CD14-positive monocyte (primary cell): ENCODE data around the gene DIS3L2. TPM values are rescaled to one million over a fixed set of nuclear protein-coding genes. Genes with fewer than 3 reads are reported as not detected.

Source experiments
- DNase-seq, 3 donors: peaks; one replicate each; pipeline ENCODE4 v3.0.0-alpha.2; 2011 to 2022
- H2AFZ ChIP-seq: 2 replicates; pipeline ENCODE4 v1.6.0; 2012; ENCODE audit warnings: mild to moderate bottlenecking, low read depth, low read length, inconsistent platforms; ENCODE audit not compliant: insufficient read depth, poor library complexity, severe bottlenecking
- H3K27ac ChIP-seq, 2 donors: 1 replicate in 1 of 2; 2 replicates in 1 of 2; pipeline ENCODE4 v1.5.1; 2012 to 2013; ENCODE audit warnings: low read length in 2 of 2, control low read depth in 1 of 2, inconsistent platforms in 1 of 2, low read depth in 1 of 2, mild to moderate bottlenecking in 1 of 2
- H3K27me3 ChIP-seq, 2 donors: one replicate each; pipeline versions ENCODE4 v1.6.0 to v1.6.1; 2011 to 2013; ENCODE audit warnings: low read length in 2 of 2; ENCODE audit not compliant: control insufficient read depth in 2 of 2, insufficient read depth in 2 of 2
- H3K36me3 ChIP-seq, 2 donors: replicated peaks in 1 of 2; 1 replicate in 1 of 2; 2 replicates in 1 of 2; pipeline versions ENCODE4 v1.5.1 to v1.6.1; 2012 to 2013; ENCODE audit warnings: low read length in 2 of 2, control low read depth in 1 of 2, inconsistent platforms in 1 of 2, mild to moderate bottlenecking in 1 of 2; ENCODE audit not compliant: insufficient read depth in 2 of 2, control insufficient read depth in 1 of 2
- H3K4me1 ChIP-seq, 2 donors: 1 replicate in 1 of 2; 2 replicates in 1 of 2; pipeline versions ENCODE4 v1.5.1 to v1.6.1; 2012 to 2013; ENCODE audit warnings: low read length in 2 of 2, control low read depth in 1 of 2, inconsistent platforms in 1 of 2, mild to moderate bottlenecking in 1 of 2, moderate library complexity in 1 of 2; ENCODE audit not compliant: insufficient read depth in 2 of 2, control insufficient read depth in 1 of 2
- H3K4me2 ChIP-seq: replicated peaks from 2 replicates; pipeline ENCODE3; 2012; ENCODE audit warnings: low read length, moderate library complexity, mild to moderate bottlenecking; ENCODE audit not compliant: poor library complexity, severe bottlenecking; ENCODE audit errors: extremely low read depth
- H3K4me3 ChIP-seq, 3 experiments: fragments of 200-600 bp in 1 of 3; sonication (generic) in 1 of 3; replicated peaks in 1 of 3; 1 replicate in 2 of 3; 2 replicates in 1 of 3; pipeline ENCODE4 v1.5.1; 2011 to 2013; ENCODE audit warnings: low read length in 3 of 3, mild to moderate bottlenecking in 3 of 3, control low read depth in 2 of 3, low read depth in 2 of 3, inconsistent platforms in 1 of 3, moderate library complexity in 1 of 3
- H3K79me2 ChIP-seq: 2 replicates; pipeline ENCODE4 v1.6.0; 2012; ENCODE audit warnings: mild to moderate bottlenecking, control low read depth, inconsistent platforms, low read length, moderate library complexity; ENCODE audit not compliant: insufficient read depth
- H3K9ac ChIP-seq: 2 replicates; pipeline ENCODE4 v1.6.0; 2017; ENCODE audit warnings: low read length, mild to moderate bottlenecking; ENCODE audit not compliant: insufficient read depth, poor library complexity, severe bottlenecking
- H3K9me3 ChIP-seq, 2 donors: replicated peaks in 1 of 2; 1 replicate in 1 of 2; 2 replicates in 1 of 2; pipeline versions ENCODE4 v1.5.1 to v1.6.1; 2012 to 2013; ENCODE audit warnings: low read length in 2 of 2, control low read depth in 1 of 2; ENCODE audit not compliant: control insufficient read depth in 1 of 2, insufficient read depth in 1 of 2
- H4K20me1 ChIP-seq: 2 replicates; pipeline ENCODE4 v1.6.0; 2012; ENCODE audit warnings: mild to moderate bottlenecking, low read length, control low read depth, moderate library complexity; ENCODE audit not compliant: insufficient read depth
- H3K27ac Mint-ChIP-seq, 7 donors: one replicate each; pipeline ENCODE4 v1.8.0; 2020; ENCODE audit warnings: mild to moderate bottlenecking in 7 of 7, mixed read lengths in 7 of 7, moderate library complexity in 6 of 7, inconsistent platforms in 2 of 7
- H3K27me3 Mint-ChIP-seq, 3 donors: one replicate each; pipeline ENCODE4 v1.8.0; 2021 to 2022; ENCODE audit warnings: low read depth in 3 of 3, mild to moderate bottlenecking in 3 of 3, mixed read lengths in 3 of 3, moderate library complexity in 3 of 3, inconsistent platforms in 1 of 3
- H3K36me3 Mint-ChIP-seq, 2 donors: one replicate each; pipeline ENCODE4 v1.8.0; 2020; ENCODE audit warnings: mixed read lengths in 2 of 2, inconsistent platforms in 1 of 2, mild to moderate bottlenecking in 1 of 2
- H3K4me1 Mint-ChIP-seq: one replicate; pipeline ENCODE4 v1.8.0; 2020; ENCODE audit warnings: mild to moderate bottlenecking, mixed read lengths
- H3K4me3 Mint-ChIP-seq, 2 donors: one replicate each; pipeline ENCODE4 v1.8.0; 2020; ENCODE audit warnings: mild to moderate bottlenecking in 2 of 2, mixed read lengths in 2 of 2, moderate library complexity in 1 of 2
- H3K9me3 Mint-ChIP-seq, 7 donors: one replicate each; pipeline ENCODE4 v1.8.0; 2020 to 2022; ENCODE audit warnings: mixed read lengths in 7 of 7, mild to moderate bottlenecking in 6 of 7, moderate library complexity in 6 of 7, inconsistent platforms in 2 of 7
- CTCF ChIP-seq: fragments of 200-600 bp; IDR thresholded peaks from one replicate; pipeline ENCODE4 v1.8.0; 2022; ENCODE audit warnings: antibody characterized with exemption, mild to moderate bottlenecking
- WGBS: methylation state at CpG from one replicate; pipeline ENCODE4 v1.1.5; 2013; ENCODE audit warnings: missing lambda C conversion rate; ENCODE audit not compliant: insufficient coverage; 5-methylcytosine and 5-hydroxymethylcytosine counted together
- intact Hi-C, 2 donors: fragments of 100-400 bp; cut with micrococcal nuclease; formaldehyde crosslinking; loops; one replicate each; pipeline versions ENCODE4 v1.15.0 to v1.15.1; 2023
- polyA plus RNA-seq, 3 donors: library from polyadenylated mRNA; depleted of rRNA in 1 of 3; unstranded in 2 of 3; stranded (reverse) in 1 of 3; fragments of 300-500 nt in 2 of 3; fragments of >200 nt in 1 of 3; fragmentation: Illumina TruSeq in 2 of 3; gene quantifications; 1 replicate in 2 of 3; 2 replicates in 1 of 3; pipeline ENCODE4 v1.2.3, GENCODE V29; 2012 to 2021

The DIS3L2 gene
- polyA plus RNA-seq, 3 donors = 6.0 to 21.7 (median 6.4) TPM

- Mint-ChIP-seq H3K4me1 (no peaks in the 10 kb centered on the region), H3K4me3 (no peak overlapping the region), H3K36me3 (peaks cover 33 to 34% of the 10 kb centered on the region in 2 donors), H3K27ac (peak overlapping the region in 1 of 7 donors; percentile 65), H3K27me3 (peaks cover 0 to 1% (median 0%) of the 10 kb centered on the region in 3 donors), H3K9me3 (no peaks in the 10 kb centered on the region)
- Histone ChIP-seq H3K4me3 (no peak overlapping the region), H2AFZ (no peak overlapping the region), H3K4me2 (no peak overlapping the region), H3K4me1 (peaks cover 5 to 9% of the 10 kb centered on the region in 2 donors), H3K36me3 (peaks cover 11 to 44% of the 10 kb centered on the region in 2 donors), H3K9ac (no peak overlapping the region), H4K20me1 (peaks cover 8% of the 10 kb centered on the region), H3K27me3 (no peaks in the 10 kb centered on the region), H3K9me3 (no peaks in the 10 kb centered on the region), H3K27ac (no peak overlapping the region), H3K79me2 (no peaks in the 10 kb centered on the region)
- intact Hi-C loops = no loop called here
- DNase-seq = no peak
- TF ChIP-seq CTCF = no peak
- 100% methylated on average over 2 of the region's 4 CpGs for WGBS
Measured at GRCh38 chr2:232014681-232015080, 53.2 kb downstream of the DIS3L2 start.

DNA sequence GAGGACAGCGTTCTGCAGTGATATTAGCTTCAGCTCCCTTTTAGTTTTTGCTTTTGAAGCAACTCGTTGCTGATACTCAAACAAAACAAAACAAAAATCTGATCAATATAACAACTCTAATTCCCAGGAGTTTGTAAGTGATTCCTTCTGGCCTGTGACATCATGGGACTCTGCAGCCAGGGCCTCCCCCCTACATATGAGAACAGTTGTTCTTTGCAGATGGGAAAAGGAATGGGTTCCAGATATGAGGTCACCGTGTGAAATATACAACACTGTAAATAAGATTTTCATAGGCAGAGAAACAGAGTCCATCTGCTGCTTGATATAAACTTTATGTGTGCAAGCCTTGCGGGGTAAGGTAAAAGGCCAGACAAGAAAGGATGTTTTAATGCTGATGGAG lies 56.7 kb downstream of the DIS3L2 start:
- no peak for TF ChIP-seq CTCF
- Histone ChIP-seq H3K9ac (no peak overlapping the region), H4K20me1 (peaks cover 8% of the 10 kb centered on the region), H3K9me3 (no peaks in the 10 kb centered on the region), H3K4me1 (peaks cover 5 to 9% of the 10 kb centered on the region in 2 donors), H2AFZ (no peak overlapping the region), H3K27me3 (no peaks in the 10 kb centered on the region), H3K27ac (no peak overlapping the region), H3K36me3 (peaks cover 15 to 77% of the 10 kb centered on the region in 2 donors), H3K4me3 (no peak overlapping the region), H3K79me2 (no peaks in the 10 kb centered on the region), H3K4me2 (no peak overlapping the region)
- no CpG with 5 or more reads among the region's 4 CpGs for WGBS
- H3K27ac Mint-ChIP-seq = no peak overlapping the region
- no peaks in the 10 kb centered on the region for H3K4me1 Mint-ChIP-seq
- no peak for DNase-seq
- H3K9me3 Mint-ChIP-seq = no peaks in the 10 kb centered on the region
- H3K27me3 Mint-ChIP-seq = no peaks in the 10 kb centered on the region
- peaks cover 33 to 34% of the 10 kb centered on the region in 2 donors for H3K36me3 Mint-ChIP-seq
- H3K4me3 Mint-ChIP-seq = no peak overlapping the region
- intact Hi-C loops = no loop called here
